Measurements from ENCODE around the gene HK1.

DNA sequence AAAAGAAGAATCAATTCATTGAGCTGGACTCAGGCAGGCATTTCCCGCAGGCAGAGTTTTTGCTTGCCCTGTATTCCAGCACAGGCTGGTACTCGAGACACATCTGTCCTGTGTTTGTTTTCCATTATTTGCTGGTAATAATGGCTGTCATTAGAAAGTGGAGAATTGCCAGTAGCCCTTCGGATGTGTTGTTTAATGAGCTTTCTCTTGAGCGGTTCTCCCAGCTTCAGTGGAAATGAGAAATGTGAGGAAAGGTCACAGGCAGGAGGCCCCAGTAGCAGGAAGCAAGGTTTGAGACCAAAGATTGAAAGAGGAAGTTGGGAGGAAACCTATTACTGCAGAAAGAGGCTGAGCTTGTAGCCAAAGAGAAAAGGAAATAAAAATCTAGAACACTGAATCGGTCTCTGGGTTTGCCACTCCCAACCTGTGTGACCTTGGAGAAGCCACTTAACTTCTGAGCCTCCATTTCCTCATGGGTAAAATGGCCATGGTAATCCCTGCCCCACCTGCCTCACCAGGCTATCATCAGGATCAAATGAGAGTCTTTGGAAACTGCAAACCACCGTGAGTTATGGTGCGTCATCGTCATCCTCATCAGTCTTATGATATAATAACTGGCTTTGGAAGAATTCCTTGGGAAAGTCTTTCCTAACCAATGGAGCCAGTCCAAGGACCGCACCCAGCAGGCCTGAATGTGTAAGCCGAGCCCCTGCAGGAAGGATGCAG is 70.7 kb downstream of the HK1 start:
- TF ChIP-seq, protein P1, sequence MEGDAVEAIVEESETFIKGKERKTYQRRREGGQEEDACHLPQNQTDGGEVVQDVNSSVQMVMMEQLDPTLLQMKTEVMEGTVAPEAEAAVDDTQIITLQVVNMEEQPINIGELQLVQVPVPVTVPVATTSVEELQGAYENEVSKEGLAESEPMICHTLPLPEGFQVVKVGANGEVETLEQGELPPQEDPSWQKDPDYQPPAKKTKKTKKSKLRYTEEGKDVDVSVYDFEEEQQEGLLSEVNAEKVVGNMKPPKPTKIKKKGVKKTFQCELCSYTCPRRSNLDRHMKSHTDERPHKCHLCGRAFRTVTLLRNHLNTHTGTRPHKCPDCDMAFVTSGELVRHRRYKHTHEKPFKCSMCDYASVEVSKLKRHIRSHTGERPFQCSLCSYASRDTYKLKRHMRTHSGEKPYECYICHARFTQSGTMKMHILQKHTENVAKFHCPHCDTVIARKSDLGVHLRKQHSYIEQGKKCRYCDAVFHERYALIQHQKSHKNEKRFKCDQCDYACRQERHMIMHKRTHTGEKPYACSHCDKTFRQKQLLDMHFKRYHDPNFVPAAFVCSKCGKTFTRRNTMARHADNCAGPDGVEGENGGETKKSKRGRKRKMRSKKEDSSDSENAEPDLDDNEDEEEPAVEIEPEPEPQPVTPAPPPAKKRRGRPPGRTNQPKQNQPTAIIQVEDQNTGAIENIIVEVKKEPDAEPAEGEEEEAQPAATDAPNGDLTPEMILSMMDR (IDR thresholded peaks at IDR 0.05), result no peak
- peak; percentile 53 for TF ChIP-seq POLR2AphosphoS5 (IDR thresholded peaks at IDR 0.05)
- TF ChIP-seq POLR2A (IDR thresholded peaks at IDR 0.05), result no peak

Measured in gastroesophageal sphincter (tissue), 3 donors.